ENCODE results near the gene ABCC3. TPM values are rescaled to one million over a fixed set of nuclear protein-coding genes. Genes with fewer than 3 reads are reported as not detected.

The ABCC3 gene
- total and polyA plus RNA-seq, 8 donors = 47.2 to 209 (median 99.7) TPM

- ATAC-seq = no peak
- no peak overlapping the region for H3K27ac ChIP-seq
- H3K4me3 ChIP-seq = no peak overlapping the region
- no peaks in the 10 kb centered on the region for H3K9me3 ChIP-seq
- H3K4me1 ChIP-seq = no peaks in the 10 kb centered on the region
- TF ChIP-seq, protein P1, sequence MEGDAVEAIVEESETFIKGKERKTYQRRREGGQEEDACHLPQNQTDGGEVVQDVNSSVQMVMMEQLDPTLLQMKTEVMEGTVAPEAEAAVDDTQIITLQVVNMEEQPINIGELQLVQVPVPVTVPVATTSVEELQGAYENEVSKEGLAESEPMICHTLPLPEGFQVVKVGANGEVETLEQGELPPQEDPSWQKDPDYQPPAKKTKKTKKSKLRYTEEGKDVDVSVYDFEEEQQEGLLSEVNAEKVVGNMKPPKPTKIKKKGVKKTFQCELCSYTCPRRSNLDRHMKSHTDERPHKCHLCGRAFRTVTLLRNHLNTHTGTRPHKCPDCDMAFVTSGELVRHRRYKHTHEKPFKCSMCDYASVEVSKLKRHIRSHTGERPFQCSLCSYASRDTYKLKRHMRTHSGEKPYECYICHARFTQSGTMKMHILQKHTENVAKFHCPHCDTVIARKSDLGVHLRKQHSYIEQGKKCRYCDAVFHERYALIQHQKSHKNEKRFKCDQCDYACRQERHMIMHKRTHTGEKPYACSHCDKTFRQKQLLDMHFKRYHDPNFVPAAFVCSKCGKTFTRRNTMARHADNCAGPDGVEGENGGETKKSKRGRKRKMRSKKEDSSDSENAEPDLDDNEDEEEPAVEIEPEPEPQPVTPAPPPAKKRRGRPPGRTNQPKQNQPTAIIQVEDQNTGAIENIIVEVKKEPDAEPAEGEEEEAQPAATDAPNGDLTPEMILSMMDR (IDR thresholded peaks at IDR 0.05) = no peak
- FAIRE-seq = no peak
- 72 to 75% methylated on average over 22 of the region's 22 CpGs for WGBS, 2 donors
- no peaks in the 10 kb centered on the region for H3K27me3 ChIP-seq
- no peak for DNase-seq
- intact Hi-C loops (cut with DNase I) = loop anchor here in 1 of 3 donors (10.0 kb wide), 1 partner anchor 124 kb away; no protein-coding TSS in a partner anchor
- H3K36me3 ChIP-seq = no peaks in the 10 kb centered on the region
Measured at GRCh38 chr17:50608700-50609379, 25.8 kb upstream of the ABCC3 start.

DNA sequence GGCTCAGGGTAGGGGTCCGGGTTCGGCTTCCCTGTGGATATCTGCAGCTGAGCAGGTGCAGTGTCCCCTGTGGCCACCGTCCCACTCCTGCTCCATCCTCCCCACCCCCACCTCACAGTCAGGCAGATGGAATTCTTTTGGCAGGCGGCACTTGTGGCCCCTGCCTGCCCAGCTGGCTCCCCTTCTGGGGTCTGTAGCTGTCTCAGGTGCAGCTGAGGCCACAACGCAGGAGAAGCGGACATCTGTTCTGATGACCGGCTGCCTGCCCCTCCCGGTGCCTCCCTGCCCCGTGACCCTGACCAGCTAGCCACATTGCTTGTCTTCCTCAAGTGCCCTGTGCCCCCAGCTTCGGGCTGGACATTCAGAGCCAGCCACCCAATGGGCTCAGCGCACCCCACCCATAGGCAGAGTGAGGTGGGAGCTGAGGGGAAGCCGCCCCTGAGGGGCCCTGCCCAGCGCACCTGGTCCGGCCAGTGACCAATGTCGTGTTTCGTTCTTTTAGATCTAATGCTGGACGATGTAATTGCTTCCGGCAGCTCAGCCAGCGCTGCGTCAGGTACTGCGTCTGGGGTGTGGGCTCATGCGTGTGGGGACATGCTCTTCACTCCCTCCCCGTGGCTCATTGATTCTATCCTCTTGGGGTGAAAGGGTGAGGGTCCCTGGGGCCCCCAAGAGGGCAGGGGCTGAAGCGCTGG, 25.2 kb upstream of the ABCC3 start:
- no peaks in the 10 kb centered on the region for H3K27me3 ChIP-seq
- no peaks in the 10 kb centered on the region for H3K9me3 ChIP-seq
- intact Hi-C loops (cut with DNase I) = loop anchor here in 1 of 3 donors (10.0 kb wide), 1 partner anchor 125 kb away; no protein-coding TSS in a partner anchor
- DNase-seq (no peak), ATAC-seq (no peak), FAIRE-seq (no peak)
- no peaks in the 10 kb centered on the region for H3K4me1 ChIP-seq
- 84 to 86% methylated on average over 23 to 24 of the region's 24 CpGs for WGBS, 2 donors
- no peak overlapping the region for H3K4me3 ChIP-seq
- TF ChIP-seq, protein P1 (IDR thresholded peaks at IDR 0.05) = no peak
- H3K27ac ChIP-seq = no peak overlapping the region
- no peaks in the 10 kb centered on the region for H3K36me3 ChIP-seq

DNA sequence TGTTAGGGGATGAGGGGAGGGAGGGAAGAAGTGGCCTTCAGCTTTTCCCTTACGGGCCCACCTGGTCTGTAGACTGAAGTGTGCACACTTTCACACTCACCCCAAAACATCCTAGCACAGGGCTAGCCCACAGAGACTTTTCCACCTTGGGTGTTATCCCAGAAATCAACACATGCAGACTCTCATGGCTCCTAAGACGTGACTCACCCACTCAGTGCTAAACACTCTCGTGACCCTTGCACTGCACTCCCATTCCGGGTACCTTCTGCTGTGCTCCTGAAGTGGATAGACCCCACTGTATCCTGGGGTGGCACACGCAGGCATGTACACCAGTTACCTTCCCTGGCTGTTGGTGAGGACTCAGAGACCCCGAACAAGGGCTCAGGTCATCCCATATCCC, 23.0 kb upstream of the ABCC3 start:
- intact Hi-C loops (cut with DNase I) = no loop called here
- no peaks in the 10 kb centered on the region for H3K27me3 ChIP-seq
- H3K27ac ChIP-seq = no peak overlapping the region
- H3K4me1 ChIP-seq = no peaks in the 10 kb centered on the region
- WGBS, 2 donors = 80 to 81% methylated on average over 6 of the region's 6 CpGs
- no peaks in the 10 kb centered on the region for H3K9me3 ChIP-seq
- no peak overlapping the region for H3K4me3 ChIP-seq
- FAIRE-seq (no peak), ATAC-seq (no peak), DNase-seq (no peak)
- H3K36me3 ChIP-seq = no peaks in the 10 kb centered on the region
- TF ChIP-seq, protein P1 (IDR thresholded peaks at IDR 0.05) = no peak

- no peaks in the 10 kb centered on the region for H3K9me3 ChIP-seq
- no peak for DNase-seq
Measured at GRCh38 chr17:50612281-50612680, 22.4 kb upstream of the ABCC3 start.

More at GRCh38 chr17:50612281-50612680, 22.4 kb upstream of the ABCC3 start:
- no peaks in the 10 kb centered on the region for H3K4me1 ChIP-seq
- 84 to 87% methylated on average over 12 of the region's 12 CpGs for WGBS, 2 donors
- no peak overlapping the region for H3K4me3 ChIP-seq
- FAIRE-seq = no peak
- TF ChIP-seq, protein P1 (IDR thresholded peaks at IDR 0.05) = no peak
- no peaks in the 10 kb centered on the region for H3K36me3 ChIP-seq
- H3K27ac ChIP-seq = no peak overlapping the region
- ATAC-seq = no peak
- no peaks in the 10 kb centered on the region for H3K27me3 ChIP-seq
- intact Hi-C loops (cut with DNase I) = no loop called here
